Measurements from ENCODE around the gene NF2. TPM values are rescaled to one million over a fixed set of nuclear protein-coding genes. Genes with fewer than 3 reads are reported as not detected.

The NF2 gene
- total RNA-seq, 1 experiment from 2014 or later: 113 TPM

DNA sequence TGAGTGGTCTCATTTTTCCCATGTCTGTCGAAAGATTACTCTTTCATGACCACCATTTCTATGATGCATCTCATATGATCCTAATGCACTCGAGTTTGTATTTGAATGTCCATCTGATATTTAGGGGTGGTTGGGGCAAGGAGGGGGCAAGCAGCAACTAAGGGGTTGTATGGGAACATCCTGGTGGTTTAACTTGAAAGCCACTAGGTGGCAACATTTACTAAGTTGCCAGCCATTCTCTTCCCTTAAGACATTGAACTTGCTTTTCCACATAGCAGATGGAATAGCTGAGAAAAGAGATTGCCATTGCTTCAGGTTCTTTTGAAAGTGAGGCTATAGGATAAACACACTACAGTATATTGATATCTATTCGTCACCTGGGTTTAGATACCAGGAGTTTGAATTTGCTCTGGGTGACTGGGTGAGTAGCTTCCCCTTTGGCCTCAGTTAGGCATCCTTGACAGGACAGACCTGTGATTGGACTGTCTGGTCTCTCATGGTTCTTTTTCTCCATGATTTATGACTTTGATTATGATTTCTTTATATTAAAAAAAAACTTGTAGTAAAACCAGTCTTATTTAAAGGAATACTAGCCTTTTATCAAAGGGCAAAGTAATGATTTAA is 32.4 kb downstream of the NF2 start:
- H3K79me2 ChIP-seq (ENCODE audit: low read length): peaks cover 84% of the 10 kb centered on the region
- BruUV-seq (replicated peaks): no TSS peak

DNA sequence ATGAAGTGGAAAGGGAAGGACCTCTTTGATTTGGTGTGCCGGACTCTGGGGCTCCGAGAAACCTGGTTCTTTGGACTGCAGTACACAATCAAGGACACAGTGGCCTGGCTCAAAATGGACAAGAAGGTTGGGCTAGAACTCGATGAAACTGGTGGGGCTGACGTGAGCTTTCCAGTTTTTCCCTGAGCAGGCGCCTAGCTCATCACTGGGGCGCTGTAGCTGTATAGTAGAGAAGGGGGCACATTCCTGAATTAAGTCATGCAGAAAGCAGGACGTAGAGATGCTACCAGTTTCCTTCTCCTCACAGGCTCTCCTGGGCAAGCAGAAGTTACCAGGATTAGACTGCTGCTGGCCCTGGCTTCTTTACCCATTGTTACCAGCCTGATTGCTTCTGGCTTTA is 33.3 kb downstream of the NF2 start:
- H3K79me2 ChIP-seq (ENCODE audit: low read length): peaks cover 82% of the 10 kb centered on the region

More for the DNA sequence above, 32.4 kb downstream of the NF2 start:
- TF ChIP-seq EZH2phosphoT487 (IDR thresholded peaks at IDR 0.05; ENCODE audit: borderline replicate concordance, low read length) (no peak), EZH2 (IDR thresholded peaks at IDR 0.05; ENCODE audit: low read length, unreplicated experiment) (no peak), CTCF (conservative IDR thresholded peaks at IDR 0.05; ENCODE audit: low read depth, low read length) (peak; percentile 75)
- Histone ChIP-seq H4K20me1 (ENCODE audit: low read length) (no peaks in the 10 kb centered on the region), H3K9ac (ENCODE audit: low read length) (no peak overlapping the region), H3K4me3 (ENCODE audit: low read length) (no peak overlapping the region), H3F3A (ENCODE audit: low read length, unreplicated experiment) (peaks cover 15% of the 10 kb centered on the region), H3K27me3 (ENCODE audit: low read length) (no peaks in the 10 kb centered on the region), H3K4me1 (ENCODE audit: insufficient read depth, low read length) (peaks cover 40% of the 10 kb centered on the region), H3K9me3 (ENCODE audit: low read length) (no peaks in the 10 kb centered on the region), H3K9me2 (replicated peaks; ENCODE audit: low read length) (no peaks in the 10 kb centered on the region), H2AFZ (ENCODE audit: low read length) (no peak overlapping the region), H3K27ac (ENCODE audit: low read length) (no peak overlapping the region), H3K4me2 (ENCODE audit: low read length) (no peak overlapping the region), H3K36me3 (ENCODE audit: low read depth, low read length) (peaks cover 33% of the 10 kb centered on the region)
- DNase-seq: peak; percentile 60
- POLR2A ChIA-PET (ENCODE audit: unreplicated experiment): no interaction called here
- peak; percentile 63 for ATAC-seq
- CTCF ChIA-PET: interaction anchor here (0.6 kb wide), 1 partner anchor 369 kb away, joined by 3 read pairs; no protein-coding TSS in a partner anchor
- intact Hi-C loops (cut with micrococcal nuclease): loop anchor here (2.0 kb wide), 1 partner anchor 453 kb away; no protein-coding TSS in a partner anchor

More for the DNA sequence above, 33.3 kb downstream of the NF2 start:
- Histone ChIP-seq H3K9me2 (replicated peaks; ENCODE audit: low read length) (no peaks in the 10 kb centered on the region), H3K36me3 (ENCODE audit: low read depth, low read length) (peaks cover 33% of the 10 kb centered on the region), H3F3A (ENCODE audit: low read length, unreplicated experiment) (peaks cover 15% of the 10 kb centered on the region), H3K4me1 (ENCODE audit: insufficient read depth, low read length) (peaks cover 40% of the 10 kb centered on the region), H3K27me3 (ENCODE audit: low read length) (no peaks in the 10 kb centered on the region), H3K4me3 (ENCODE audit: low read length) (no peak overlapping the region), H2AFZ (ENCODE audit: low read length) (no peak overlapping the region), H3K27ac (ENCODE audit: low read length) (no peak overlapping the region), H3K4me2 (ENCODE audit: low read length) (no peak overlapping the region), H3K9me3 (ENCODE audit: low read length) (no peaks in the 10 kb centered on the region), H4K20me1 (ENCODE audit: low read length) (no peaks in the 10 kb centered on the region), H3K9ac (ENCODE audit: low read length) (no peak overlapping the region)
- intact Hi-C loops (cut with micrococcal nuclease): no loop called here
- ChIA-PET CTCF (interaction anchor here (0.6 kb wide), 1 partner anchor 11 kb away, joined by 3 read pairs; no protein-coding TSS in a partner anchor), POLR2A (ENCODE audit: unreplicated experiment) (no interaction called here)
- no TSS peak for BruUV-seq (replicated peaks)
- TF ChIP-seq CTCF (conservative IDR thresholded peaks at IDR 0.05; ENCODE audit: low read depth, low read length): no peak
- TF ChIP-seq EZH2phosphoT487 (IDR thresholded peaks at IDR 0.05; ENCODE audit: borderline replicate concordance, low read length): no peak
- no peak for TF ChIP-seq EZH2 (IDR thresholded peaks at IDR 0.05; ENCODE audit: low read length, unreplicated experiment)
- ATAC-seq (no peak), DNase-seq (no peak)
